ENCODE data around the gene DAO.

DNA sequence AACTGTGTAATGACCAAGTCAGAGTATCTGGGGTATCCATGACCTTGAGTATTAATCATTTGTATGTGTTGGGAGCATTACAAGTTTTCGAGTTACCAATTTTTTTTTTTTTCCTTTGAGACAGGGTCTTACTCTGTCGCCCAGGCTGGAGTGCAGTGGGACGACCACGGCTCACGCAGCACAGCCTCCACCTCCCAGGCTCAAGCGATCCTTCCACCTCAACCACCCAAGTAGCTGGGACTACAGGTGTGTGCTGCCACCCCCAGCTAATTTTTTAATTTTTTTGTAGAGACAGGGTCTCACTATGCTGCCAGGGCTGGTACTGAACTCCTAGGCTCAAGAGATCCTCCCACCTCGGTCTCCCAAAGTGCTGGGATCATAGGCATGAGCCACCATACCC, 42.2 kb upstream of the DAO start:
- TF ChIP-seq, protein P1, sequence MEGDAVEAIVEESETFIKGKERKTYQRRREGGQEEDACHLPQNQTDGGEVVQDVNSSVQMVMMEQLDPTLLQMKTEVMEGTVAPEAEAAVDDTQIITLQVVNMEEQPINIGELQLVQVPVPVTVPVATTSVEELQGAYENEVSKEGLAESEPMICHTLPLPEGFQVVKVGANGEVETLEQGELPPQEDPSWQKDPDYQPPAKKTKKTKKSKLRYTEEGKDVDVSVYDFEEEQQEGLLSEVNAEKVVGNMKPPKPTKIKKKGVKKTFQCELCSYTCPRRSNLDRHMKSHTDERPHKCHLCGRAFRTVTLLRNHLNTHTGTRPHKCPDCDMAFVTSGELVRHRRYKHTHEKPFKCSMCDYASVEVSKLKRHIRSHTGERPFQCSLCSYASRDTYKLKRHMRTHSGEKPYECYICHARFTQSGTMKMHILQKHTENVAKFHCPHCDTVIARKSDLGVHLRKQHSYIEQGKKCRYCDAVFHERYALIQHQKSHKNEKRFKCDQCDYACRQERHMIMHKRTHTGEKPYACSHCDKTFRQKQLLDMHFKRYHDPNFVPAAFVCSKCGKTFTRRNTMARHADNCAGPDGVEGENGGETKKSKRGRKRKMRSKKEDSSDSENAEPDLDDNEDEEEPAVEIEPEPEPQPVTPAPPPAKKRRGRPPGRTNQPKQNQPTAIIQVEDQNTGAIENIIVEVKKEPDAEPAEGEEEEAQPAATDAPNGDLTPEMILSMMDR (IDR thresholded peaks at IDR 0.05): no peak
- TF ChIP-seq POLR2A (IDR thresholded peaks at IDR 0.05): no peak
